PFSK-1 (cell line): ENCODE measurements around the gene RASIP1.

ENCODE experiments used
- FOXP2 ChIP-seq: optimal IDR thresholded peaks from 2 replicates; pipeline ENCODE3; 2011; ENCODE audit warnings: borderline replicate concordance, control low read depth, inconsistent platforms; ENCODE audit not compliant: insufficient read depth; ENCODE audit errors: extremely low read length, extremely low read depth
- POLR2AphosphoS5 ChIP-seq: IDR thresholded peaks from 2 replicates; pipeline ENCODE4 v1.6.1; 2012; ENCODE audit warnings: low read depth, mild to moderate bottlenecking, control low read depth, low read length, moderate library complexity
- REST ChIP-seq, 2 experiments: IDR thresholded peaks; 2 replicates each; pipeline versions ENCODE4 v1.6.1 to v1.8.0; 2011 to 2012; ENCODE audit warnings: low read depth in 2 of 2, low read length in 2 of 2, control low read depth in 1 of 2, inconsistent platforms in 1 of 2, mild to moderate bottlenecking in 1 of 2, moderate library complexity in 1 of 2; ENCODE audit not compliant: insufficient read depth in 1 of 2
- SIN3A ChIP-seq: IDR thresholded peaks from 2 replicates; pipeline ENCODE4 v1.6.1; 2012; ENCODE audit warnings: mild to moderate bottlenecking, low read length, moderate library complexity, borderline replicate concordance; ENCODE audit not compliant: insufficient read depth
- TAF1 ChIP-seq: IDR thresholded peaks from 2 replicates; pipeline ENCODE4 v1.6.1; 2012; ENCODE audit warnings: low read length, control low read depth, borderline replicate concordance; ENCODE audit not compliant: insufficient read depth

GRCh38 chr19:48741129-48741999, 954 bp upstream of the RASIP1 start:
- TF ChIP-seq SIN3A: no peak
- TF ChIP-seq TAF1: no peak
- no peak for TF ChIP-seq POLR2AphosphoS5
- peak; percentile 33 for TF ChIP-seq FOXP2
- no peak for TF ChIP-seq REST (IDR thresholded peaks at IDR 0.05; ENCODE audit: insufficient read depth in 1 of 2, low read depth in 2 of 2, low read length in 2 of 2)
